Epithelial cell of esophagus (primary cell): ENCODE measurements around the gene LRRC47.
A peak's percentile ranks its signal among the peaks of the same experiment; 100 is the strongest.

ENCODE experiments used
- DNase-seq: peaks from one replicate; pipeline ENCODE4 v3.0.0; 2010; ENCODE audit warnings: low read depth
- H3K4me3 ChIP-seq: 2 replicates; pipeline ENCODE4 v1.5.1; 2011; ENCODE audit warnings: mild to moderate bottlenecking, low read length, control low read depth
- TF ChIP-seq, protein P1 (sequence below): IDR thresholded peaks from 2 replicates; pipeline ENCODE4 v1.5.1; 2011; ENCODE audit warnings: low read depth, mild to moderate bottlenecking, low read length, control low read depth, inconsistent platforms; ENCODE audit not compliant: insufficient read depth; ENCODE audit errors: missing control alignments

LRRC47 gene

DNA sequence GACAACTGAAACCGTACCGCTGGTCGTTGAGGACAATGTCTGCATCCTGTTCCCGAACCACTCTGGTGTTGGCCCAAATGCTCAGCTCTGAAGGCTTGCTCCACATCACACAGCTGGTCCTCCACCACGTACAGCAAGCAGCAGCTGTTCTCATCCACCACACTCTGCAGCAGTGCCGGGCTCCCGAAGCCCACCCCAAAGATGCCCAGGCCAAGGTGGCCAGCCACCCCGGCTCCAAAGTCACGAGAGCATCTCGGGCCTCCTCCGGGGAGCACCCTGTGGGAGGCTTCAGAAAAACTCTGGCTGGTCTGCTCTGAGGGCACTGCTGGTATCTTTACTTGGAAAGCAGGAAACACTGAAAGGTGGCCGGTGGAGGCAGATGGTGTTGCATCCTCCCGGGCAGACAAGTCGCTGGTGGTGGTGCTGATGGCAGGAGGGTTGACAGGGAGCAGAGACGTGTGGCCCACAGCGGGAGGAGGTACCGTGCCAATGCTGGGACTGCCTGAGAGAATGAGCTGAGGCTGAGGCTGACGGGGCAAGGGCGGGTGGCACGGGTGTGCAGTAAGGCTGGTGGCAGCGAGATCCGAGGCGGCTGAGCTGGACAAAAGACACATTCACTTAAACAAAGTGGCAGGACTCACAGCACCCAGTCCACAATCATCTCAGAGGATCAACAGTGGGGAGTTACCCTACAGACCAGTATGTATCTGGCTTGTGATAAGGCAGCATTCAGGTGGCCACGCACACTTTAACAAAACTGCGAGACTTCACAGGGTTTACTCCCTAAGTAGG, 50.5 kb downstream of the LRRC47 start:
- no peak for DNase-seq
- TF ChIP-seq, protein P1, sequence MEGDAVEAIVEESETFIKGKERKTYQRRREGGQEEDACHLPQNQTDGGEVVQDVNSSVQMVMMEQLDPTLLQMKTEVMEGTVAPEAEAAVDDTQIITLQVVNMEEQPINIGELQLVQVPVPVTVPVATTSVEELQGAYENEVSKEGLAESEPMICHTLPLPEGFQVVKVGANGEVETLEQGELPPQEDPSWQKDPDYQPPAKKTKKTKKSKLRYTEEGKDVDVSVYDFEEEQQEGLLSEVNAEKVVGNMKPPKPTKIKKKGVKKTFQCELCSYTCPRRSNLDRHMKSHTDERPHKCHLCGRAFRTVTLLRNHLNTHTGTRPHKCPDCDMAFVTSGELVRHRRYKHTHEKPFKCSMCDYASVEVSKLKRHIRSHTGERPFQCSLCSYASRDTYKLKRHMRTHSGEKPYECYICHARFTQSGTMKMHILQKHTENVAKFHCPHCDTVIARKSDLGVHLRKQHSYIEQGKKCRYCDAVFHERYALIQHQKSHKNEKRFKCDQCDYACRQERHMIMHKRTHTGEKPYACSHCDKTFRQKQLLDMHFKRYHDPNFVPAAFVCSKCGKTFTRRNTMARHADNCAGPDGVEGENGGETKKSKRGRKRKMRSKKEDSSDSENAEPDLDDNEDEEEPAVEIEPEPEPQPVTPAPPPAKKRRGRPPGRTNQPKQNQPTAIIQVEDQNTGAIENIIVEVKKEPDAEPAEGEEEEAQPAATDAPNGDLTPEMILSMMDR = no peak
- peak overlapping the region; percentile 53 for H3K4me3 ChIP-seq

DNA sequence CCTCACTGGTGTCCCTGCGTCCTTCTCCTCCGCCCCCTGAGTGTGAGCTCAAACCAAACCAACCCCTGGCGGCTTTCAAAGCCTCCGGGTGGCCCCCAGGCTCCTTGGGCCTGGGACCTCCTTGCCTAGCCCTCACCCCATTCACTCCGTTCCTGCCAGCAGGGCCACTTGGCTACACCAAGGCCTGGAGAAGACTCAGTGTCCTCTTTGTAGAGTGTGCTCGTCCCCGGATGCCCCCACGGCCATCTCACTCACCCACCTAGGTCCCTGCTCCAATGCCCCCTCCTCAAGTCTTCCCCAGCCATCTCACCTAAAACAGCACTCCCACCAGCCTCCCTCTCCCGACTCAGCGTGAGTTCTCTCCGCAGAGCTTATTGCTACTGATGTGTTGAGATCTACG, 51.2 kb downstream of the LRRC47 start:
- no peak overlapping the region for H3K4me3 ChIP-seq
- TF ChIP-seq, protein P1 = no peak
- no peak for DNase-seq

DNA sequence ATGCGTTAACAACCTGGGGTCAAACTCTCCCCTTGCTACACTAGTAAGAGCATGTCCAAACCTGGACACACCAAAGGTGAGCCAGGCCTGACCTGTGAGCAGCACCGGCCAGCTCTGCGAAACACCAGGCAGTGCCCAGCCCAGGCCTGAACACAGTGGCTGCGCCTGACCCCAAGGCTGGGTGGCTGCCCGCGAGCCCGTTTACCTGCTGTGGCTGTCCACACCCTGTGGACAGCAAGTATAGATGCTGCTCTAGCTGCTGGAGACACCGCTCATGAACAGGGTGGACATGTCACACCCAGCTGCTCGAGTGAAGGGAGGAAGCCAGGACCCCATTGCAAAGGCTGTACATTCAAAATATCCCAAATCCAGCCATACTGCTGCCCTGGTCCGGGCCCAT, 51.7 kb downstream of the LRRC47 start:
- DNase-seq = no peak
- H3K4me3 ChIP-seq = no peak overlapping the region
- TF ChIP-seq, protein P1 = no peak

DNA sequence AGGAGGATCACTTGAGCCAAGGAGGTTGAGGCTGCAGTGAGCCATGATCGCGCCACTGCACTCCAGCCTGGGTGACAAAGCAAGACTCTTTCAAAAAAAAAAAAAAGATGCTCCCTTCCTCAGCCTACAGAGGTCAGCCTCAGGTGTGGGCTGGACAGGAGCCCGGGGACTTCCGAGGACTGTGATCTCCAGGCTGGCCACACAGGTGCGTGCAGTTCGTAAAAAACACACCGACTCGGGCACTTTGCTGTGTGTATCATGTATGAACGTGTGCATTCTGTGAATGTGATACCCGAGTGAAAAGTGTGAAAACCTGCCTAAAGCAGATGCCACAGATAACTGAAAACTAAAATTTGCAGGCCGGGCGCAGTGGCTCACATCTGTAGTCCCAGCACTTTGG, 52.5 kb downstream of the LRRC47 start:
- TF ChIP-seq, protein P1 = no peak
- DNase-seq = no peak
- H3K4me3 ChIP-seq = no peak overlapping the region

DNA sequence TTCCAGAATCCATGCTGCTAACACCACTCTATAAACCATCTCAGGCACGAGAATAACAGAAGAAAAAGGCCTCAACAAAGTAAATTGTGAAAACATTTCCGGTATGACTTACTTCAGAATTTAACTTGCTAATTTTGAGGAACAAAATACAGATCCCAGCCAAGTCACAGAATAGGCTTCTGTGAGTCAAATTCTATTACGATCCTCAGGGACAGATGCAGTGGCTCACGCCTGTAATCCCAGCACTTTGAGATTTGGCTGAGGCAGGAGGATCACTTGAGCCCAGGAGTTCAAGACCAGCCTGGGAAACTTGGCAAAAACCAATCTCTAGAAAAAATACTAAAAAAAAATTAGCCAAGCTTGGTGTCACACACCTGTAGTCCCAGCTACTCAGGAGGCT, 52.9 kb downstream of the LRRC47 start:
- TF ChIP-seq, protein P1 = no peak
- no peak overlapping the region for H3K4me3 ChIP-seq
- no peak for DNase-seq

DNA sequence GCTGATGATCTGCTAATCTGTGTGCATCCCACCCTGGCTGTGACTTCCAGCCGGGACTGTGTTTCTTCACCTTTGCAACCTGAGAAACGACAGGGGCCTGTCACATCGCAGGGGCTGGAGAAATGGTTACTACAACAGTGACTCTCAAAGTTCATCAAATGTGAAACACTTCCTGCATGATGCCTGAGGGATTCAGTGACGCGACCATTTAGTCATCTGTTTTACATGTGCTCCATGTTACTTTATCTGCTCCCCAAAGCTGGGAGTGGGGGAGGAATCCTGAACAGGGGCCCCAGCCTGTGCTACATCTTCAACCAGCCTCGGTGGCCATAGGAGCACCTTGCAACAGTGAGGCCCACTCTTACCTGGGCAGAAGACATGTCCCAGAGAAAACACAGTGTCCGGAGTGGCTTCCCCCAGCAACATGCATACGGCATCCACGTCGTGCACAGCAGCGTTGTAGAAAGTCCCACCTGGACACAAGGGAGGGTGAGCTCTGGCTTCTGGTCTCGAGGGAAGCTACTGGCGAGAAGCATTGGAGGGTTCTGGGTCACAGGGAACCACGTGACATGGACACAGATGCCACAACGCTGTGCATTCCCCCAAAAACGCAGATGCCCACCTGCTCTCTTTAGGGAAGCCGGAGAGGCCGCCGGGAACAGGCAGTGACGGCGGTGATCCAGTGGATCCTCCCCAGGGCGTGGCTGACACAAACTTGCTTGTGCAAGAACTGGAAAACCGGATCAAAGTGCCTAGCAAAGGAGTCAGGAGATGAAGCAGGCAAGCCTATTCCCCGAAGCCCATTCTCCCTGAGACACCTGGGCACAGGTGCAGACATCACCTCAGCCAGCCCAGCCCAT, 53.6 kb downstream of the LRRC47 start:
- TF ChIP-seq, protein P1 = no peak
- DNase-seq = peak; percentile 27
- H3K4me3 ChIP-seq = no peak overlapping the region
